GM12878 (cell line): Measurements from ENCODE around the gene RAB44. TPM values are rescaled to one million over a fixed set of nuclear protein-coding genes. Genes with fewer than 3 reads are reported as not detected.

Experiments
- ATAC-seq: fragments of 200-7000 bp; cut with Tn5 transposase; 3 replicates; pipeline ENCODE4 v1.9.1; 2020; ENCODE audit warnings: mild to moderate bottlenecking, moderate library complexity
- BruUV-seq: library from RNA; stranded (reverse); fragments of 400-500 nt; replicated peaks from 2 replicates; lab custom pipeline; 2021; lab: Mats Ljungman, UMichigan
- CTCF ChIA-PET: fragments of 300-600 bp; sonication (Branson Sonifier 250); formaldehyde crosslinking; extraction: SDS; loops from one replicate; lab custom pipeline; 2021; ENCODE audit warnings: inconsistent platforms; lab: Yijun Ruan, JAX
- POLR2A ChIA-PET: fragments of 350-600 bp; formaldehyde crosslinking; extraction: SDS; loops from one replicate; lab custom pipeline; 2021; ENCODE audit warnings: inconsistent platforms; lab: Charles Lee
- RAD21 ChIA-PET: fragments of 300-600 bp; sonication (Branson Sonifier 250); formaldehyde crosslinking; loops from one replicate; lab custom pipeline; 2023; ENCODE audit warnings: antibody characterized with exemption; ENCODE audit not compliant: unreplicated experiment; lab: Charles Lee
- SMC1A ChIA-PET: fragments of 300-600 bp; sonication (Branson Sonifier 250); formaldehyde crosslinking; loops from one replicate; lab custom pipeline; 2023; ENCODE audit not compliant: unreplicated experiment, uncharacterized antibody; lab: Charles Lee
- DNase-seq: peaks from one replicate; pipeline ENCODE4 v3.0.0-alpha.2; 2011; ENCODE audit warnings: low read depth, low spot score
- FAIRE-seq: peaks from 3 replicates; lab custom pipeline; 2011; peaks lifted over from hg19 to GRCh38; lab: Jason Lieb, UNC
- H2AFZ ChIP-seq: 2 replicates; pipeline ENCODE4 v1.6.0; 2011; ENCODE audit warnings: low read depth, low read length, control low read depth; ENCODE audit not compliant: control insufficient read depth
- H3K27ac ChIP-seq: 2 replicates; pipeline ENCODE4 v1.5.1; 2011; ENCODE audit warnings: control low read depth; ENCODE audit not compliant: control insufficient read depth, insufficient read depth
- H3K27me3 ChIP-seq, 2 experiments: replicated peaks in 1 of 2; 2 replicates each; pipeline versions ENCODE4 v1.6.0 to v1.6.1; 2011; ENCODE audit warnings: low read length in 1 of 2; ENCODE audit not compliant: control insufficient read depth in 2 of 2, insufficient read depth in 2 of 2
- H3K36me3 ChIP-seq, 2 experiments: 2 replicates each; pipeline ENCODE4 v1.5.1; 2011; ENCODE audit warnings: low read length in 1 of 2; ENCODE audit not compliant: control insufficient read depth in 2 of 2, insufficient read depth in 2 of 2
- H3K4me1 ChIP-seq: 2 replicates; pipeline ENCODE4 v1.6.1; 2011; ENCODE audit warnings: mild to moderate bottlenecking, low read length, moderate library complexity, mixed read lengths; ENCODE audit not compliant: control insufficient read depth, insufficient read depth
- H3K4me2 ChIP-seq: 2 replicates; pipeline ENCODE4 v1.6.0; 2011; ENCODE audit warnings: control low read depth; ENCODE audit not compliant: control insufficient read depth, insufficient read depth
- H3K4me3 ChIP-seq: fragments of 200-600 bp; sonication (generic); 2 replicates; pipeline ENCODE4 v1.5.1; 2016
- H3K79me2 ChIP-seq: 2 replicates; pipeline ENCODE4 v1.6.0; 2011; ENCODE audit warnings: low read length; ENCODE audit not compliant: control insufficient read depth, insufficient read depth
- H3K9ac ChIP-seq: 2 replicates; pipeline ENCODE4 v1.8.0; 2011; ENCODE audit warnings: low read length, control low read depth, mixed read lengths; ENCODE audit not compliant: control insufficient read depth, insufficient read depth
- H3K9me3 ChIP-seq: replicated peaks from 3 replicates; pipeline ENCODE4 v1.5.1; 2011; ENCODE audit warnings: mild to moderate bottlenecking, low read length; ENCODE audit not compliant: control insufficient read depth, insufficient read depth
- H4K20me1 ChIP-seq: 2 replicates; pipeline ENCODE4 v1.6.0; 2011; ENCODE audit not compliant: control insufficient read depth, insufficient read depth
- E4F1 ChIP-seq: fragments of 450-650 bp; IDR thresholded peaks from 2 replicates; pipeline ENCODE4 v1.6.1; 2018; ENCODE audit warnings: borderline replicate concordance, mild to moderate bottlenecking; ENCODE audit not compliant: partially characterized antibody
- EP300 ChIP-seq, 2 experiments: fragments of 150-350 bp in 1 of 2; IDR thresholded peaks; 2 replicates each; pipeline ENCODE4 v1.6.1; 2011 to 2012; ENCODE audit warnings: low read depth in 2 of 2, low read length in 2 of 2, borderline replicate concordance in 1 of 2, improper control_type of control experiment in 1 of 2, inconsistent platforms in 1 of 2; ENCODE audit not compliant: control insufficient read depth in 1 of 2
- ETV6 ChIP-seq, 2 experiments: fragments of 450-650 bp in 1 of 2; IDR thresholded peaks in 1 of 2; conservative IDR thresholded peaks in 1 of 2; 2 replicates each; pipeline ENCODE4 v1.6.1; 2014; ENCODE audit warnings: antibody characterized with exemption in 1 of 2, borderline replicate concordance in 1 of 2, low read depth in 1 of 2, mild to moderate bottlenecking in 1 of 2, moderate library complexity in 1 of 2
- GATAD2B ChIP-seq: fragments of 450-650 bp; conservative IDR thresholded peaks from 2 replicates; pipeline ENCODE4 v1.6.1; 2017; ENCODE audit warnings: low read depth, mild to moderate bottlenecking, moderate library complexity
- MTA3 ChIP-seq: IDR thresholded peaks from 2 replicates; pipeline ENCODE4 v1.6.1; 2012; ENCODE audit warnings: low read length, inconsistent platforms, borderline replicate concordance
- PML ChIP-seq: IDR thresholded peaks from 2 replicates; pipeline ENCODE4 v1.6.1; 2012; ENCODE audit warnings: low read length, inconsistent platforms
- POU2F2 ChIP-seq: IDR thresholded peaks from 3 replicates; pipeline ENCODE4 v1.6.1; 2011; ENCODE audit warnings: low read depth, mild to moderate bottlenecking, low read length, borderline replicate concordance
- RB1 ChIP-seq: fragments of 450-650 bp; formaldehyde crosslinking; IDR thresholded peaks from 2 replicates; pipeline ENCODE4 v1.6.1; 2017; ENCODE audit warnings: mild to moderate bottlenecking, borderline replicate concordance
- WGBS: methylation state at CpG from one replicate; pipeline ENCODE4 v1.1.6; 2016; ENCODE audit warnings: low lambda C conversion rate; ENCODE audit not compliant: insufficient replicate concordance, insufficient coverage; ENCODE audit errors: missing lambda C conversion rate; 5-methylcytosine and 5-hydroxymethylcytosine counted together
- in situ Hi-C: fragments of 300-500 bp; cut with MboI; formaldehyde crosslinking; loops from 9 replicates; pipeline ENCODE4 v1.14.3; 2018; ENCODE audit warnings: mixed read lengths
- intact Hi-C: fragments of 100-400 bp; cut with micrococcal nuclease; formaldehyde crosslinking; loops from one replicate; pipeline ENCODE4 v1.14.2; 2022; ENCODE audit not compliant: unreplicated experiment
- polyA plus RNA-seq, 11 experiments: library from polyadenylated mRNA; depleted of rRNA in 4 of 11; unstranded in 6 of 11; stranded (reverse) in 5 of 11; fragments of >200 nt; fragmentation: Nextera tagmentation in 4 of 11; fragmentation: Illumina TruSeq in 1 of 11; extraction: Ambion mirVana in 4 of 11; extraction: Trizol in 1 of 11; gene quantifications; 1 replicate in 1 of 11; 2 replicates in 10 of 11; pipeline versions ENCODE4 v1.2.1 to v1.2.3, GENCODE V29; 2011 to 2016; ENCODE audit warnings: inconsistent platforms in 2 of 11, missing spikeins in 2 of 11, low read depth in 1 of 11
- total RNA-seq, 4 experiments: library from RNA; depleted of rRNA in 3 of 4; stranded (reverse); fragments of >200 nt in 3 of 4; fragmentation: Illumina TruSeq in 1 of 4; extraction: Trizol in 1 of 4; gene quantifications; 2 replicates each; pipeline versions ENCODE4 v1.2.1 to v1.2.3, GENCODE V29; 2013 to 2021
- TF ChIP-seq, protein P1 (sequence below): fragments of 450-650 bp; IDR thresholded peaks from 2 replicates; pipeline ENCODE4 v1.6.1; 2016; ENCODE audit warnings: mild to moderate bottlenecking
- TF ChIP-seq, protein P2 (sequence below): fragments of 450-650 bp; formaldehyde crosslinking; IDR thresholded peaks from 2 replicates; pipeline ENCODE4 v1.4.0; 2022; ENCODE audit warnings: mild to moderate bottlenecking, moderate library complexity

RAB44 gene
- total and polyA plus RNA-seq, 10 of the 15 experiments (the other 5 are each of a cell fraction or from before 2014, with no cell fraction given): 0.01 to 0.08 (median 0.05) TPM; not detected in 2

- ChIA-PET CTCF (interaction anchor here (0.6 kb wide), 1 partner anchor 541 kb away, joined by 3 read pairs; no protein-coding TSS in a partner anchor), RAD21 (no interaction called here), SMC1A (no interaction called here)
- Histone ChIP-seq H3K9ac (no peak overlapping the region), H3K36me3 (no peaks in the 10 kb centered on the region; a peak in 1 of 4 replicates), H3K27me3 (no peaks in the 10 kb centered on the region), H4K20me1 (no peaks in the 10 kb centered on the region), H3K4me1 (no peaks in the 10 kb centered on the region), H3K4me2 (no peak overlapping the region), H3K9me3 (no peaks in the 10 kb centered on the region), H3K79me2 (no peaks in the 10 kb centered on the region)
- DNase-seq (no peak), ATAC-seq (no peak; the same call in 2 of the 3 replicates), FAIRE-seq (no peak)
- 58% methylated on average over 11 of the region's 11 CpGs for WGBS
- intact Hi-C loops: no loop called here
- in situ Hi-C loops: no loop called here
- no peak for TF ChIP-seq EP300 (IDR thresholded peaks at IDR 0.05; ENCODE audit: borderline replicate concordance in 1 of 2, control insufficient read depth in 1 of 2, low read depth in 2 of 2, low read length in 2 of 2)
- TF ChIP-seq, all 136 proteins: peak for 0
- H2AFZ ChIP-seq: no peak overlapping the region
- no peak overlapping the region for H3K4me3 ChIP-seq
- POLR2A ChIA-PET: no interaction called here
- H3K27ac ChIP-seq: no peak overlapping the region
- no TSS peak for BruUV-seq
Observed at GRCh38 chr6:36740818-36741179, 43.2 kb downstream of the RAB44 start.

DNA sequence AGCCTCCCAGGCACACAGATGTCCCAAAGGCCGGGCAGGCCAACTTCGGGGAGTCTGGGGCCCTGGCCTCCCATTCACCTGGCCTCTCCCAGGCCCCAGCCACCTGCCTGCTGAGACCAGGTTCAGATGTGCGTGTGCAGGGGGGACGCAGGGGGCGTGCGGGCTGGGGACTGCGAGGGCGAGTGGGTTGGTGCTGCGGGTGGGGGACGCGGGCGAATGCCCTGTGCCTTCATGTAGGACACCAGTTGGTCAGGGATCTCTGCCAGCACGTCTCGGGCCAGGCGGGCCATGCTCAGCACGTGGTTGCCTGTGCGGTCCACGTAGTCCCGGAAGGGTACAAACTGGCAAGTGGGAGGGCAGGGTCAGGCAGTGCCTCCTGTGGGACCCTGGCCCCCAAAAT lies 44.5 kb downstream of the RAB44 start:
- Histone ChIP-seq H3K36me3 (no peaks in the 10 kb centered on the region; a peak in 1 of 4 replicates), H3K79me2 (no peaks in the 10 kb centered on the region), H3K27me3 (no peaks in the 10 kb centered on the region), H2AFZ (no peak overlapping the region), H3K9me3 (no peaks in the 10 kb centered on the region), H3K9ac (no peak overlapping the region), H3K4me1 (no peaks in the 10 kb centered on the region), H3K4me2 (no peak overlapping the region), H4K20me1 (no peaks in the 10 kb centered on the region), H3K27ac (no peak overlapping the region), H3K4me3 (no peak overlapping the region)
- WGBS: 91% methylated on average over 11 of the region's 19 CpGs
- intact Hi-C loops: no loop called here
- ATAC-seq (no peak), FAIRE-seq (no peak), DNase-seq (no peak)
- RAD21 ChIA-PET: no interaction called here
- POLR2A ChIA-PET: no interaction called here
- CTCF ChIA-PET: no interaction called here
- in situ Hi-C loops: no loop called here
- SMC1A ChIA-PET: no interaction called here
- BruUV-seq: no TSS peak
- no peak for TF ChIP-seq PML
- TF ChIP-seq, protein P1, sequence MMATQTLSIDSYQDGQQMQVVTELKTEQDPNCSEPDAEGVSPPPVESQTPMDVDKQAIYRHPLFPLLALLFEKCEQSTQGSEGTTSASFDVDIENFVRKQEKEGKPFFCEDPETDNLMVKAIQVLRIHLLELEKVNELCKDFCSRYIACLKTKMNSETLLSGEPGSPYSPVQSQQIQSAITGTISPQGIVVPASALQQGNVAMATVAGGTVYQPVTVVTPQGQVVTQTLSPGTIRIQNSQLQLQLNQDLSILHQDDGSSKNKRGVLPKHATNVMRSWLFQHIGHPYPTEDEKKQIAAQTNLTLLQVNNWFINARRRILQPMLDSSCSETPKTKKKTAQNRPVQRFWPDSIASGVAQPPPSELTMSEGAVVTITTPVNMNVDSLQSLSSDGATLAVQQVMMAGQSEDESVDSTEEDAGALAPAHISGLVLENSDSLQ: no peak
- TF ChIP-seq RB1: no peak
- TF ChIP-seq GATAD2B: no peak
- no peak for TF ChIP-seq ETV6 (conservative IDR thresholded peaks at IDR 0.05 in 1 of 2, IDR thresholded peaks at IDR 0.05 in 1 of 2; ENCODE audit: borderline replicate concordance in 1 of 2, low read depth in 1 of 2)
- TF ChIP-seq MTA3: no peak
- no peak for TF ChIP-seq E4F1
- TF ChIP-seq, protein P2, sequence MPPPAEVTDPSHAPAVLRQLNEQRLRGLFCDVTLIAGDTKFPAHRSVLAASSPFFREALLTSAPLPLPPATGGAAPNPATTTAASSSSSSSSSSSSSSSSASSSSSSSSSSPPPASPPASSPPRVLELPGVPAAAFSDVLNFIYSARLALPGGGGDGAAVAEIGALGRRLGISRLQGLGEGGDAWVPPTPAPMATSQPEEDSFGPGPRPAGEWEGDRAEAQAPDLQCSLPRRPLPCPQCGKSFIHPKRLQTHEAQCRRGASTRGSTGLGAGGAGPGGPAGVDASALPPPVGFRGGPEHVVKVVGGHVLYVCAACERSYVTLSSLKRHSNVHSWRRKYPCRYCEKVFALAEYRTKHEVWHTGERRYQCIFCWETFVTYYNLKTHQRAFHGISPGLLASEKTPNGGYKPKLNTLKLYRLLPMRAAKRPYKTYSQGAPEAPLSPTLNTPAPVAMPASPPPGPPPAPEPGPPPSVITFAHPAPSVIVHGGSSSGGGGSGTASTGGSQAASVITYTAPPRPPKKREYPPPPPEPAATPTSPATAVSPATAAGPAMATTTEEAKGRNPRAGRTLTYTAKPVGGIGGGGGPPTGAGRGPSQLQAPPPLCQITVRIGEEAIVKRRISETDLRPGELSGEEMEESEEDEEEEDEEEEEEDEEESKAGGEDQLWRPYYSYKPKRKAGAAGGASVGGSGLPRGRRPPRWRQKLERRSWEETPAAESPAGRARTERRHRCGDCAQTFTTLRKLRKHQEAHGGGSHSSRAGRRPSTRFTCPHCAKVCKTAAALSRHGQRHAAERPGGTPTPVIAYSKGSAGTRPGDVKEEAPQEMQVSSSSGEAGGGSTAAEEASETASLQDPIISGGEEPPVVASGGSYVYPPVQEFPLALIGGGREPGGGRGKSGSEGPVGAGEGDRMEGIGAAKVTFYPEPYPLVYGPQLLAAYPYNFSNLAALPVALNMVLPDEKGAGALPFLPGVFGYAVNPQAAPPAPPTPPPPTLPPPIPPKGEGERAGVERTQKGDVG (CRISPR knock-in tag): no peak
- TF ChIP-seq POU2F2: no peak
